ENCODE results near the gene JMJD1C.

GRCh38 chr10:63391812-63392211 is 74.0 kb downstream of the JMJD1C start:
- TF ChIP-seq POLR2A (IDR thresholded peaks at IDR 0.05; ENCODE audit: low read length) (no peak), GATA1 (IDR thresholded peaks at IDR 0.05; ENCODE audit: low read depth, low read length) (no peak)
